Osteoblast (primary cell): ENCODE results near the gene ANKH. TPM values are rescaled to one million over a fixed set of nuclear protein-coding genes. Genes with fewer than 3 reads are reported as not detected.

Source experiments
- DNase-seq: peaks from one replicate; pipeline ENCODE4 v3.0.0; 2011; ENCODE audit warnings: low spot score, mixed read lengths; ENCODE audit not compliant: insufficient read length; ENCODE audit errors: missing footprints
- H2AFZ ChIP-seq: 2 replicates; pipeline ENCODE4 v1.6.0; 2011; ENCODE audit warnings: mild to moderate bottlenecking, low read length
- H3K27ac ChIP-seq: 2 replicates; pipeline ENCODE4 v1.5.1; 2011; ENCODE audit warnings: mild to moderate bottlenecking, low read depth, low read length, moderate library complexity
- H3K27me3 ChIP-seq: 2 replicates; pipeline ENCODE4 v1.6.0; 2012; ENCODE audit warnings: mild to moderate bottlenecking, control low read depth, inconsistent platforms, low read length, moderate library complexity; ENCODE audit not compliant: insufficient read depth
- H3K36me3 ChIP-seq: 2 replicates; pipeline ENCODE4 v1.5.1; 2011; ENCODE audit warnings: mild to moderate bottlenecking, low read length, control low read depth, moderate library complexity; ENCODE audit not compliant: insufficient read depth
- H3K4me1 ChIP-seq: 2 replicates; pipeline ENCODE4 v1.5.1; 2011; ENCODE audit warnings: mild to moderate bottlenecking, low read length, control low read depth, moderate library complexity; ENCODE audit not compliant: insufficient read depth
- H3K4me2 ChIP-seq: 2 replicates; pipeline ENCODE4 v1.6.0; 2011; ENCODE audit warnings: mild to moderate bottlenecking, low read length; ENCODE audit not compliant: insufficient read depth
- H3K4me3 ChIP-seq: fragments of 200-600 bp; sonication (generic); 3 replicates; pipeline ENCODE4 v1.5.1; 2012; ENCODE audit warnings: mild to moderate bottlenecking, low read length, inconsistent platforms; ENCODE audit not compliant: insufficient read depth
- H3K79me2 ChIP-seq: 2 replicates; pipeline ENCODE4 v1.6.0; 2012; ENCODE audit warnings: mild to moderate bottlenecking, low read length, control low read depth, inconsistent platforms; ENCODE audit not compliant: insufficient read depth
- H3K9me3 ChIP-seq: 2 replicates; pipeline ENCODE4 v1.5.1; 2011; ENCODE audit warnings: low read depth, low read length, control low read depth
- H4K20me1 ChIP-seq: 2 replicates; pipeline ENCODE4 v1.6.0; 2012; ENCODE audit warnings: mild to moderate bottlenecking, low read length, control low read depth; ENCODE audit not compliant: insufficient read depth
- CTCF ChIP-seq: IDR thresholded peaks from 2 replicates; pipeline ENCODE4 v1.5.1; 2011; ENCODE audit warnings: mild to moderate bottlenecking, low read depth, low read length, moderate library complexity; ENCODE audit errors: extremely low read depth
- total RNA-seq: library from RNA; depleted of rRNA; stranded (reverse); fragments of >200 nt; gene quantifications from 2 replicates; pipeline ENCODE4 v1.2.3, GENCODE V29; 2012

ANKH gene
- total RNA-seq, 1 donor, result 125 TPM

DNA sequence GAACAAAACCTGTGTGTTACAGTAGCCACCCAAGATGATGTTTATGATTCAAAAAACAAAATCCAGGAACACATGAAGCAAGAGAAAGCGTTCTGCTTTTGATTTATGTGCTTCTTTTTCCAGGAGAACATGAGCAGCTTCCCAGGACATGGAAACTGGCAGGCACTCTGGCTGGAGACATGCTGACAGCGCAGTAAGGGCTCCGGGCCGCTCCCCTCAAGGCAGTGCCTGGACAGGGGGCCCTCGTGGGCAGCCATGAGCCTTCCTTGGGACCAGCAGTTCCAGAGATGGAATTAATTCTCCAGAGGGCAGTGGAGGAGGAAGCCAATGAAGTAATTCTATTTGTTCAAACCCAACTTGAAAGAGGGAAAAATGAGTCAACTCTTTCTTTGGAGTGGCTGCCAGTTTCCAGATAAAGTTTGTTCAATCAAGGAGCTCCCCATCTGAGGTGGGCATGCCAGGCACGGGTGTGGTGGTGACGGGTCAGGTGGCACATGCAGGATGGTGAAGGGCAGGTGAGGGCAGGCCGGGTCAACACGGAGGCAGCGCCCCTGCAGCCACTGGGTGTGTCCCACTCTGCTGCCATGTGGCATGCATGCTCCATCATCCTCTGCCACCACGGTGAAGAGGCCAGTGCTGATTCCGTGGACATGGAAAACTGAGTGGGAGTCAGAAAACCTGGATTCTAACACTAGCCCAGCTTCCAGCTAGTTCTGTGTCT, 123.2 kb downstream of the ANKH start:
- Histone ChIP-seq H3K27ac (no peak overlapping the region), H3K4me3 (no peak overlapping the region), H3K9me3 (no peaks in the 10 kb centered on the region), H3K27me3 (no peaks in the 10 kb centered on the region), H3K36me3 (peaks cover 67% of the 10 kb centered on the region), H3K4me2 (no peak overlapping the region), H4K20me1 (peaks cover 9% of the 10 kb centered on the region), H2AFZ (no peak overlapping the region), H3K4me1 (peaks cover 14% of the 10 kb centered on the region), H3K79me2 (no peaks in the 10 kb centered on the region)
- no peak for TF ChIP-seq CTCF
- peak; percentile 86 for DNase-seq

GRCh38 chr5:14745753-14746152, 125.8 kb downstream of the ANKH start:
- Histone ChIP-seq H3K4me1 (peaks cover 19% of the 10 kb centered on the region), H4K20me1 (peaks cover 16% of the 10 kb centered on the region), H3K79me2 (peaks cover 7% of the 10 kb centered on the region), H3K4me3 (no peak overlapping the region), H3K27ac (no peak overlapping the region), H3K9me3 (no peaks in the 10 kb centered on the region), H3K36me3 (peaks cover 75% of the 10 kb centered on the region), H3K27me3 (no peaks in the 10 kb centered on the region), H2AFZ (no peak overlapping the region), H3K4me2 (no peak overlapping the region)
- DNase-seq, result no peak
- no peak for TF ChIP-seq CTCF

DNA sequence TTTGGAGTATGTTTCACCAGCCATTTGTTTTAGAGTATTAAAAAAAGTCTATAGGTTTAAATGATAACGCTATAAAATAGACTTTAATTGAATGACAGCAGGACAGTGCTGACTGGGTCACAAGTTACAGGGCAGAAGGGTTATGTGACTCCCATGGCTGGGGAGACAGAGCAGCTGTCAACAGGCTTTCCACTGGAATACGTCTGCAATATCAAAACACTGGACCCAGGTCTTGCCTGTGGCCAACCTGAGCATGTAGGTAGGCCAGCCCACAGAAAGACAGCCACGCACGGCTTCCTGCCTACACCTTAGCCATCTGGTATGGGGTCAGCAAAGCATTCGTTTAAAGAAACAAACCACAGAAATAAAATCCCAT, 126.4 kb downstream of the ANKH start:
- Histone ChIP-seq H3K79me2 (peaks cover 7% of the 10 kb centered on the region), H4K20me1 (peaks cover 16% of the 10 kb centered on the region), H3K4me1 (peaks cover 22% of the 10 kb centered on the region), H2AFZ (no peak overlapping the region), H3K36me3 (peaks cover 75% of the 10 kb centered on the region), H3K9me3 (no peaks in the 10 kb centered on the region), H3K4me2 (no peak overlapping the region), H3K4me3 (no peak overlapping the region), H3K27ac (no peak overlapping the region), H3K27me3 (no peaks in the 10 kb centered on the region)
- peak; percentile 36 for DNase-seq
- TF ChIP-seq CTCF, result no peak

GRCh38 chr5:14744296-14745187, 127.0 kb downstream of the ANKH start:
- H3K79me2 ChIP-seq, result peaks cover 7% of the 10 kb centered on the region
- H3K27me3 ChIP-seq, result no peaks in the 10 kb centered on the region
- H4K20me1 ChIP-seq, result peaks cover 16% of the 10 kb centered on the region
- TF ChIP-seq CTCF, result no peak
- no peak overlapping the region for H3K4me3 ChIP-seq
- no peak for DNase-seq
- no peak overlapping the region for H2AFZ ChIP-seq
- peak overlapping the region; percentile 31 for H3K4me2 ChIP-seq
- peaks cover 75% of the 10 kb centered on the region for H3K36me3 ChIP-seq
- peaks cover 28% of the 10 kb centered on the region for H3K4me1 ChIP-seq
- H3K9me3 ChIP-seq, result no peaks in the 10 kb centered on the region
- H3K27ac ChIP-seq, result peak overlapping the region; percentile 67
